ENCODE measurements around the gene ZNF620.

DNA sequence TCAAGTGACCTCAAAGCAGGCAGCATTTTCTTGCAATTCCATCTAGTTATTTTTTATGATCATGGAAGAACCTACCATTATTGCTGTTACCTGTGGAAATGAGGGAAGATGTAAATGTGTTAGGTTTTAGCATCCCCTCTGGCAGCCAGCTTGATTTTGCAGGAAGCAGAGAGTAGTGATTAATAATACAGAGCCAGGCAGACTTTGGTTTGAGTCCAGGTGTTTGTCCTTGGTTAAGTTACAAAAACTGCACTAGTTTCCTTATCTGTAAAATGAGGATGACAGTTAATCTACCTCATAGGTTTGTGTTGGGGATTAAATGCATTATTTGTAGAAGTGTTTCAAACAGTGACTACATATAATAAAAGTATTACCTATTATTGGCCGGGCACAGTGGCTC, 12.2 kb downstream of the ZNF620 start:
- TF ChIP-seq, protein P1, sequence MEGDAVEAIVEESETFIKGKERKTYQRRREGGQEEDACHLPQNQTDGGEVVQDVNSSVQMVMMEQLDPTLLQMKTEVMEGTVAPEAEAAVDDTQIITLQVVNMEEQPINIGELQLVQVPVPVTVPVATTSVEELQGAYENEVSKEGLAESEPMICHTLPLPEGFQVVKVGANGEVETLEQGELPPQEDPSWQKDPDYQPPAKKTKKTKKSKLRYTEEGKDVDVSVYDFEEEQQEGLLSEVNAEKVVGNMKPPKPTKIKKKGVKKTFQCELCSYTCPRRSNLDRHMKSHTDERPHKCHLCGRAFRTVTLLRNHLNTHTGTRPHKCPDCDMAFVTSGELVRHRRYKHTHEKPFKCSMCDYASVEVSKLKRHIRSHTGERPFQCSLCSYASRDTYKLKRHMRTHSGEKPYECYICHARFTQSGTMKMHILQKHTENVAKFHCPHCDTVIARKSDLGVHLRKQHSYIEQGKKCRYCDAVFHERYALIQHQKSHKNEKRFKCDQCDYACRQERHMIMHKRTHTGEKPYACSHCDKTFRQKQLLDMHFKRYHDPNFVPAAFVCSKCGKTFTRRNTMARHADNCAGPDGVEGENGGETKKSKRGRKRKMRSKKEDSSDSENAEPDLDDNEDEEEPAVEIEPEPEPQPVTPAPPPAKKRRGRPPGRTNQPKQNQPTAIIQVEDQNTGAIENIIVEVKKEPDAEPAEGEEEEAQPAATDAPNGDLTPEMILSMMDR (IDR thresholded peaks at IDR 0.05) = no peak
- no peak for TF ChIP-seq POLR2A (IDR thresholded peaks at IDR 0.05)

All from body of pancreas (tissue), 4 donors.